PC-9 (cell line): ENCODE data around the gene MAP4K4.

Source experiments
- EZH2 ChIP-seq: fragments of 200-600 bp; sonication (generic); IDR thresholded peaks from 2 replicates; pipeline ENCODE4 v1.8.0; 2017; ENCODE audit warnings: antibody characterized with exemption, low read depth
- TF ChIP-seq, protein P1 (sequence below): fragments of 200-600 bp; sonication (generic); conservative IDR thresholded peaks from 2 replicates; pipeline ENCODE4 v1.6.1; 2017; ENCODE audit warnings: mixed run types, antibody characterized with exemption, mild to moderate bottlenecking, moderate library complexity

DNA sequence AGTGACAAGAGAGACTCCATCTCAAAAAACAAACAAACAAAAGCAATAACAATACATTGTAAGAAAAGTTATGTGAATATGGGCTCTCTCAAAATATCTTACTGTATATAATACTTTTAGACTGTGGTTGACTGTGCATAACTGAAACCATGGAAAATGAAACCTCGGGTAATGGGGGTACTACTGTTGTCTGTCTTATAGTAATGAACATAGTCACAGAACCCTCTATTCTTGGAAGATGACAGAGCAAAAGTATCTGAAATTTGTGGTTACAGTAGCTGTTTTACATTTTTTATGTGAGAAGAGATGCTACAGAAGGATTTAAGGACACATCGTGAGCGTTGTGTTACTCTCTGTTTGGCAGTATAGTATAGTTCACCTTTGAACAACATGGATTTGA, 60.5 kb downstream of the MAP4K4 start:
- TF ChIP-seq, protein P1, sequence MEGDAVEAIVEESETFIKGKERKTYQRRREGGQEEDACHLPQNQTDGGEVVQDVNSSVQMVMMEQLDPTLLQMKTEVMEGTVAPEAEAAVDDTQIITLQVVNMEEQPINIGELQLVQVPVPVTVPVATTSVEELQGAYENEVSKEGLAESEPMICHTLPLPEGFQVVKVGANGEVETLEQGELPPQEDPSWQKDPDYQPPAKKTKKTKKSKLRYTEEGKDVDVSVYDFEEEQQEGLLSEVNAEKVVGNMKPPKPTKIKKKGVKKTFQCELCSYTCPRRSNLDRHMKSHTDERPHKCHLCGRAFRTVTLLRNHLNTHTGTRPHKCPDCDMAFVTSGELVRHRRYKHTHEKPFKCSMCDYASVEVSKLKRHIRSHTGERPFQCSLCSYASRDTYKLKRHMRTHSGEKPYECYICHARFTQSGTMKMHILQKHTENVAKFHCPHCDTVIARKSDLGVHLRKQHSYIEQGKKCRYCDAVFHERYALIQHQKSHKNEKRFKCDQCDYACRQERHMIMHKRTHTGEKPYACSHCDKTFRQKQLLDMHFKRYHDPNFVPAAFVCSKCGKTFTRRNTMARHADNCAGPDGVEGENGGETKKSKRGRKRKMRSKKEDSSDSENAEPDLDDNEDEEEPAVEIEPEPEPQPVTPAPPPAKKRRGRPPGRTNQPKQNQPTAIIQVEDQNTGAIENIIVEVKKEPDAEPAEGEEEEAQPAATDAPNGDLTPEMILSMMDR: no peak
- TF ChIP-seq EZH2: no peak
